B cell (primary cell): ENCODE results near the gene CYP2A13. TPM values are rescaled to one million over a fixed set of nuclear protein-coding genes. Genes with fewer than 3 reads are reported as not detected.

Experiments
- ATAC-seq: fragments of 200-7000 bp; cut with Tn5 transposase; one replicate; pipeline ENCODE4 v1.10.0; 2021; ENCODE audit warnings: low read depth, mild to moderate bottlenecking, moderate number of reproducible peaks, moderate library complexity
- CTCF ChIA-PET: fragments of 350-600 bp; sonication (Branson Sonifier 250); formaldehyde crosslinking; loops from one replicate; lab custom pipeline; 2021; ENCODE audit warnings: antibody characterized with exemption, inconsistent platforms; lab: Charles Lee
- POLR2A ChIA-PET: fragments of 350-600 bp; sonication (Branson Sonifier 250); formaldehyde crosslinking; loops from one replicate; lab custom pipeline; 2021; ENCODE audit warnings: antibody characterized with exemption; lab: Charles Lee
- DNase-seq: peaks from one replicate; pipeline ENCODE4 v3.0.0; 2013
- H2AFZ ChIP-seq: 2 replicates; pipeline ENCODE4 v1.6.1; 2012; ENCODE audit warnings: mild to moderate bottlenecking, low read depth, low read length; ENCODE audit not compliant: insufficient read depth, poor library complexity, severe bottlenecking
- H3K27ac ChIP-seq, 2 donors: 1 replicate in 1 of 2; 2 replicates in 1 of 2; pipeline ENCODE4 v1.5.1; 2012 to 2013; ENCODE audit warnings: low read length in 2 of 2, mild to moderate bottlenecking in 2 of 2, moderate library complexity in 1 of 2
- H3K27me3 ChIP-seq, 4 experiments: fragments of 200-600 bp in 1 of 4; sonication (generic) in 1 of 4; replicated peaks in 1 of 4; 1 replicate in 2 of 4; 2 replicates in 2 of 4; pipeline versions ENCODE4 v1.6.1 to v1.7.0; 2013 to 2016; ENCODE audit warnings: low read length in 3 of 4, mild to moderate bottlenecking in 2 of 4, mixed read lengths in 1 of 4, moderate library complexity in 1 of 4; ENCODE audit not compliant: insufficient read depth in 4 of 4, control insufficient read depth in 3 of 4; ENCODE audit errors: control extremely low read depth in 1 of 4
- H3K36me3 ChIP-seq, 2 experiments: replicated peaks in 1 of 2; 1 replicate in 1 of 2; 2 replicates in 1 of 2; pipeline versions ENCODE4 v1.6.1 to v1.7.1; 2013; ENCODE audit warnings: low read length in 1 of 2; ENCODE audit not compliant: insufficient read depth in 2 of 2, control insufficient read depth in 1 of 2; ENCODE audit errors: control extremely low read depth in 1 of 2, extremely low read depth in 1 of 2
- H3K4me1 ChIP-seq, 2 donors: fragments of 200-600 bp in 1 of 2; sonication (generic) in 1 of 2; 1 replicate in 1 of 2; 2 replicates in 1 of 2; pipeline versions ENCODE4 v1.5.1 to v1.6.1; 2013 to 2017; ENCODE audit warnings: low read length in 2 of 2; ENCODE audit not compliant: control insufficient read depth in 2 of 2, insufficient read depth in 2 of 2
- H3K4me2 ChIP-seq: replicated peaks from 2 replicates; pipeline ENCODE3; 2012; ENCODE audit warnings: mild to moderate bottlenecking, low read depth, low read length; ENCODE audit not compliant: poor library complexity, severe bottlenecking
- H3K4me3 ChIP-seq, 5 experiments: fragments of 200-600 bp in 1 of 5; sonication (generic) in 1 of 5; 1 replicate in 3 of 5; 2 replicates in 2 of 5; pipeline versions ENCODE4 v1.5.1 to v1.7.0; 2011 to 2016; ENCODE audit warnings: low read length in 4 of 5, mild to moderate bottlenecking in 4 of 5, low read depth in 2 of 5, control low read depth in 1 of 5, moderate library complexity in 1 of 5; ENCODE audit not compliant: insufficient read depth in 1 of 5; ENCODE audit errors: control extremely low read depth in 1 of 5, extremely low read depth in 1 of 5
- H3K79me2 ChIP-seq: fragments of 200-600 bp; sonication (generic); one replicate; pipeline ENCODE4 v1.6.0; 2016; ENCODE audit warnings: low read length; ENCODE audit not compliant: control insufficient read depth, insufficient read depth
- H3K9ac ChIP-seq: fragments of 200-600 bp; sonication (generic); 2 replicates; pipeline ENCODE4 v1.6.1; 2017; ENCODE audit warnings: mild to moderate bottlenecking, low read length, moderate library complexity
- H3K9me3 ChIP-seq, 3 donors: one replicate each; pipeline versions ENCODE4 v1.6.1 to v1.7.1; 2013; ENCODE audit warnings: low read length in 2 of 3; ENCODE audit not compliant: control insufficient read depth in 2 of 3, insufficient read depth in 1 of 3; ENCODE audit errors: control extremely low read depth in 1 of 3
- H4K20me1 ChIP-seq: 2 replicates; pipeline ENCODE4 v1.6.0; 2012; ENCODE audit warnings: mild to moderate bottlenecking, low read length; ENCODE audit not compliant: insufficient read depth, control insufficient read depth, poor library complexity, severe bottlenecking
- H3K27ac Mint-ChIP-seq: one replicate; pipeline ENCODE4 v1.8.0; 2021; ENCODE audit warnings: mixed read lengths
- H3K27me3 Mint-ChIP-seq: one replicate; pipeline ENCODE4 v1.8.0; 2021; ENCODE audit warnings: mixed read lengths
- H3K4me1 Mint-ChIP-seq: one replicate; pipeline ENCODE4 v1.8.0; 2021; ENCODE audit warnings: mixed read lengths
- H3K4me3 Mint-ChIP-seq: one replicate; pipeline ENCODE4 v1.8.0; 2021; ENCODE audit warnings: mixed read lengths
- H3K9me3 Mint-ChIP-seq: one replicate; pipeline ENCODE4 v1.8.0; 2022; ENCODE audit warnings: mixed read lengths; ENCODE audit not compliant: insufficient read depth
- CTCF ChIP-seq: fragments of 200-600 bp; IDR thresholded peaks from one replicate; pipeline ENCODE4 v1.8.0; 2022; ENCODE audit warnings: antibody characterized with exemption, mild to moderate bottlenecking
- EZH2 ChIP-seq: IDR thresholded peaks from 2 replicates; pipeline ENCODE4 v1.6.1; 2012; ENCODE audit warnings: borderline replicate concordance, low read depth, mild to moderate bottlenecking, moderate library complexity, low read length; ENCODE audit not compliant: insufficient read depth, poor library complexity, severe bottlenecking
- WGBS: methylation state at CpG from one replicate; pipeline ENCODE4 v1.1.5; 2013; ENCODE audit warnings: missing lambda C conversion rate; ENCODE audit not compliant: insufficient coverage; 5-methylcytosine and 5-hydroxymethylcytosine counted together
- intact Hi-C: fragments of 100-400 bp; cut with micrococcal nuclease; formaldehyde crosslinking; loops from one replicate; pipeline ENCODE4 v1.10.0; 2022
- polyA plus RNA-seq: library from polyadenylated mRNA; depleted of rRNA; stranded (reverse); fragments of >200 nt; gene quantifications from 2 replicates; pipeline ENCODE4 v1.2.3, GENCODE V29; 2012
- total RNA-seq, 2 donors: library from RNA; stranded (reverse); fragments of 120-200 nt in 1 of 2; gene quantifications; 1 replicate in 1 of 2; 2 replicates in 1 of 2; pipeline versions ENCODE4 v1.2.3 to v1.2.4, GENCODE V29; 2013 to 2022

The CYP2A13 gene
- total and polyA plus RNA-seq, 2 donors (not counting 1 experiment from before 2014, with no cell fraction given) = not detected

- H3K36me3 ChIP-seq = no peaks in the 10 kb centered on the region
- H3K9me3 Mint-ChIP-seq = no peaks in the 10 kb centered on the region
- intact Hi-C loops = no loop called here
- no peak within 1 kb of the TSS for H3K4me2 ChIP-seq
- no peaks in the 10 kb centered on the region for H3K79me2 ChIP-seq
- H3K27ac Mint-ChIP-seq = no peak within 1 kb of the TSS
- CTCF ChIA-PET = interaction anchor here (0.7 kb wide), 1 partner anchor 1448 kb away, joined by 3 read pairs; no protein-coding TSS in a partner anchor
- POLR2A ChIA-PET = no interaction called here
- no peaks in the 10 kb centered on the region for H3K4me1 Mint-ChIP-seq
- no peaks in the 10 kb centered on the region for H3K9me3 ChIP-seq
- DNase-seq (no peak), ATAC-seq (no peak)
- H3K27ac ChIP-seq = no peak within 1 kb of the TSS
- H3K4me3 ChIP-seq = no peak within 1 kb of the TSS
- H4K20me1 ChIP-seq = no peaks in the 10 kb centered on the region
- no peak within 1 kb of the TSS for H3K9ac ChIP-seq
- no peaks in the 10 kb centered on the region for H3K4me1 ChIP-seq
- 54% methylated on average over 2 of the region's 7 CpGs for WGBS
- H3K27me3 Mint-ChIP-seq = peaks cover 27% of the 10 kb centered on the region
- TF ChIP-seq EZH2 (no peak), CTCF (no peak)
- H3K4me3 Mint-ChIP-seq = no peak within 1 kb of the TSS
- peaks cover 0 to 6% (median 0%) of the 10 kb centered on the region in 4 experiments for H3K27me3 ChIP-seq
- no peak within 1 kb of the TSS for H2AFZ ChIP-seq
These were observed 25.9 kb downstream of the CYP2A13 start, which contains the start of gene CYP2F1 for GRCh38 chr19:41114132-41114531. Gene CYP2F1, plus strand, starts transcription at chr19:41114432. Its CDS starts 1,757 bp downstream, at chr19:41116189.

- Mint-ChIP-seq H3K9me3 (no peaks in the 10 kb centered on the region), H3K27ac (no peak overlapping the region), H3K27me3 (peaks cover 31% of the 10 kb centered on the region), H3K4me1 (peaks cover 8% of the 10 kb centered on the region), H3K4me3 (no peak overlapping the region)
- intact Hi-C loops = no loop called here
- Histone ChIP-seq H2AFZ (no peak overlapping the region), H3K79me2 (no peaks in the 10 kb centered on the region), H3K27me3 (peaks cover 0 to 6% (median 0%) of the 10 kb centered on the region in 4 experiments), H3K4me1 (peaks cover 6 to 8% of the 10 kb centered on the region in 2 donors), H3K36me3 (no peaks in the 10 kb centered on the region), H4K20me1 (no peaks in the 10 kb centered on the region), H3K9ac (no peak overlapping the region), H3K27ac (no peak overlapping the region), H3K4me2 (no peak overlapping the region), H3K9me3 (no peaks in the 10 kb centered on the region), H3K4me3 (no peak overlapping the region)
- TF ChIP-seq CTCF = no peak
- no peak for TF ChIP-seq EZH2
- CTCF ChIA-PET = no interaction called here
- DNase-seq (no peak), ATAC-seq (no peak)
- WGBS = 100% methylated on average over 2 of the region's 8 CpGs
- POLR2A ChIA-PET = no interaction called here
These were observed 28.0 kb downstream of the CYP2A13 start for GRCh38 chr19:41116261-41116660.
